H1 (cell line): ENCODE measurements around the gene ANO9. TPM values are rescaled to one million over a fixed set of nuclear protein-coding genes. Genes with fewer than 3 reads are reported as not detected.

ENCODE experiments used
- ASH2L ChIP-seq: fragments of 200-600, 300-600 bp; sonication (generic); IDR thresholded peaks from one replicate; pipeline ENCODE4 v1.7.1; 2017; ENCODE audit warnings: low read length
- BRCA1 ChIP-seq: IDR thresholded peaks from 2 replicates; pipeline ENCODE4 v1.6.1; 2012; ENCODE audit warnings: low read depth, low read length, improper control_type of control experiment
- CBX8 ChIP-seq: fragments of 300-800, 300-1000 bp; sonication (generic); IDR thresholded peaks from 2 replicates; pipeline ENCODE4 v1.7.1; 2016; ENCODE audit warnings: low read depth, low read length, borderline replicate concordance
- EP300 ChIP-seq, 2 experiments: IDR thresholded peaks; 1 replicate in 1 of 2; 2 replicates in 1 of 2; pipeline ENCODE4 v1.6.1; 2011 to 2012; ENCODE audit warnings: low read depth in 2 of 2, low read length in 2 of 2, mild to moderate bottlenecking in 2 of 2, borderline replicate concordance in 1 of 2, inconsistent platforms in 1 of 2, moderate library complexity in 1 of 2
- GABPA ChIP-seq: IDR thresholded peaks from 2 replicates; pipeline ENCODE4 v1.6.1; 2011; ENCODE audit warnings: mild to moderate bottlenecking, low read length, moderate library complexity, borderline replicate concordance; ENCODE audit not compliant: insufficient read depth
- JUND ChIP-seq: IDR thresholded peaks from 2 replicates; pipeline ENCODE4 v1.6.1; 2011; ENCODE audit warnings: mild to moderate bottlenecking, improper control_type of control experiment, low read length
- KDM4A ChIP-seq: IDR thresholded peaks from one replicate; pipeline ENCODE4 v1.7.1; 2012; ENCODE audit warnings: low read depth, mild to moderate bottlenecking, moderate library complexity, low read length, inconsistent platforms; ENCODE audit not compliant: severe bottlenecking
- KDM5A ChIP-seq: fragments of 200-600 bp; IDR thresholded peaks from 2 replicates; pipeline ENCODE4 v1.7.1; 2012; ENCODE audit warnings: mild to moderate bottlenecking, low read length, inconsistent platforms, mixed read lengths
- MAX ChIP-seq: IDR thresholded peaks from 2 replicates; pipeline ENCODE4 v1.6.1; 2012; ENCODE audit warnings: inconsistent platforms
- PHF8 ChIP-seq: fragments of 200-600 bp; sonication (generic); conservative IDR thresholded peaks from 2 replicates; pipeline ENCODE4 v1.7.1; 2012; ENCODE audit warnings: low read depth, mild to moderate bottlenecking, inconsistent platforms, low read length, moderate library complexity
- RAD21 ChIP-seq, 2 experiments: IDR thresholded peaks in 1 of 2; conservative IDR thresholded peaks in 1 of 2; 2 replicates each; pipeline ENCODE4 v1.6.1; 2011; ENCODE audit warnings: low read depth in 2 of 2, low read length in 2 of 2, improper control_type of control experiment in 1 of 2, inconsistent platforms in 1 of 2, mild to moderate bottlenecking in 1 of 2, moderate library complexity in 1 of 2
- SIN3A ChIP-seq, 2 experiments: IDR thresholded peaks in 1 of 2; conservative IDR thresholded peaks in 1 of 2; 2 replicates each; pipeline ENCODE4 v1.6.1; 2011 to 2012; ENCODE audit warnings: low read length in 2 of 2, improper control_type of control experiment in 1 of 2, low read depth in 1 of 2, mild to moderate bottlenecking in 1 of 2
- SIX5 ChIP-seq: IDR thresholded peaks from 2 replicates; pipeline ENCODE4 v1.6.1; 2011; ENCODE audit warnings: mild to moderate bottlenecking, low read depth, low read length
- TAF1 ChIP-seq: IDR thresholded peaks from 2 replicates; pipeline ENCODE4 v1.6.1; 2011; ENCODE audit warnings: mild to moderate bottlenecking, low read depth, low read length
- TBP ChIP-seq: IDR thresholded peaks from 2 replicates; pipeline ENCODE4 v1.6.1; 2011; ENCODE audit warnings: low read depth, low read length, improper control_type of control experiment
- USF2 ChIP-seq: IDR thresholded peaks from 2 replicates; pipeline ENCODE4 v1.6.1; 2011; ENCODE audit warnings: low read length, improper control_type of control experiment
- YY1 ChIP-seq: IDR thresholded peaks from 2 replicates; pipeline ENCODE4 v1.6.1; 2011; ENCODE audit warnings: low read depth, mild to moderate bottlenecking, low read length
- polyA plus RNA-seq, 7 experiments: library from polyadenylated mRNA; depleted of rRNA in 3 of 7; stranded (reverse) in 5 of 7; unstranded in 2 of 7; fragments of >200 nt in 5 of 7; fragments of 200-250 nt in 2 of 7; gene quantifications; 1 replicate in 5 of 7; 2 replicates in 1 of 7; 4 replicates in 1 of 7; pipeline versions ENCODE4 v1.2.1 to v1.2.3, GENCODE V29; 2011 to 2013; ENCODE audit warnings: missing spikeins in 2 of 7, mixed read lengths in 2 of 7
- total RNA-seq: library from RNA; stranded (reverse); fragmentation: NEBNext Ultra II Directional; extraction: Animal tissue kit (Norgen Biotek cat#: 25700); gene quantifications from 2 replicates; pipeline ENCODE4 v1.2.1, GENCODE V29; 2021

Gene ANO9
- total and polyA plus RNA-seq, 2 of the 8 experiments (the other 6 are each of a cell fraction or from before 2014, with no cell fraction given), result 20.0 to 20.7 TPM

- no peak for TF ChIP-seq KDM5A
- TF ChIP-seq CBX8, result no peak
- TF ChIP-seq YY1, result peak; percentile 55; the same call in 1 of the 2 replicates
- TF ChIP-seq ASH2L, result peak; percentile 50
- TF ChIP-seq USF2, result no peak
- TF ChIP-seq JUND, result no peak
- peak; percentile 11 for TF ChIP-seq KDM4A
- peak; percentile 40; the same call in 1 of the 2 replicates for TF ChIP-seq TBP
- 0 out of 2 replicates have a peak, but pooled peaks have one; percentile 18 for TF ChIP-seq TAF1
- peak in 1 of 2 experiments; percentile 3; a peak in 1 of 4 replicates for TF ChIP-seq RAD21 (IDR thresholded peaks at IDR 0.05 in 1 of 2, conservative IDR thresholded peaks at IDR 0.05 in 1 of 2; ENCODE audit: low read depth in 2 of 2, low read length in 2 of 2)
- TF ChIP-seq PHF8, result peak; percentile 41; the same call in 1 of the 2 replicates
- TF ChIP-seq SIN3A (conservative IDR thresholded peaks at IDR 0.05 in 1 of 2, IDR thresholded peaks at IDR 0.05 in 1 of 2; ENCODE audit: low read depth in 1 of 2, low read length in 2 of 2), result no peak; a peak in 1 of 4 replicates
- TF ChIP-seq MAX, result peak; percentile 76
- no peak for TF ChIP-seq SIX5
- TF ChIP-seq BRCA1, result no peak
- peak; percentile 75 for TF ChIP-seq GABPA
- no peak for TF ChIP-seq EP300 (IDR thresholded peaks at IDR 0.05; ENCODE audit: borderline replicate concordance in 1 of 2, low read depth in 2 of 2, low read length in 2 of 2)
Measured at GRCh38 chr11:416757-417621, 24.8 kb downstream of the ANO9 start (continued).
